NT2/D1 (cell line): ENCODE data around the gene ABHD12.

Experiments
- SUZ12 ChIP-seq: IDR thresholded peaks from 2 replicates; pipeline ENCODE4 v1.6.1; 2011; ENCODE audit not compliant: insufficient read length, insufficient read depth; ENCODE audit errors: extremely low read depth
- YY1 ChIP-seq: IDR thresholded peaks from 2 replicates; pipeline ENCODE4 v1.6.1; 2011; ENCODE audit not compliant: insufficient read length, insufficient read depth

- no peak for TF ChIP-seq SUZ12
- no peak for TF ChIP-seq YY1
Measured at GRCh38 chr20:25304025-25304549, 86.5 kb downstream of the ABHD12 start.
